ENCODE measurements around the gene EMILIN2. TPM values are rescaled to one million over a fixed set of nuclear protein-coding genes. Genes with fewer than 3 reads are reported as not detected.

The EMILIN2 gene
- total RNA-seq, 1 experiment from 2014 or later = 20.0 TPM

DNA sequence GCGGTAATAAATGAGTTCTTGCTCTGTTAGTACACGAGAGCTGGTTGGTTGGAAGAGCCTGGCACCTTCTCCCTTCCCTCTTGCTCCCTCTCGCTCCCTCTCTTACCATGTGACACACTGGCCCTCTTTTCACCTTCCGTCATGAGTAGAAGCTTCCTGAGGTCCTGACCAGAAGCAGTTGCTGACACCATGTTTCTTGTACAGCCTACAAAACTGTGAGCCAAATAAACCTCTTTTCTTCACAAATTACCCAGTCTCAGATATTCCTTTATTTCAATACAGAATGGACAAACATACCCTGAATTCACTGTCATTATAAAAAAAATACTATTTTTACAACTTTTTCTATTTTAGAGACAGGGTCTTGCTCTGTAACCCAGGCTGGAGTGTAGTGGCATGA lies 40.7 kb downstream of the EMILIN2 start:
- H3K9me3 ChIP-seq (ENCODE audit: control insufficient read depth, low read depth, low read length) = no peaks in the 10 kb centered on the region
- H3T11ph ChIP-seq (ENCODE audit: low read length) = no peak overlapping the region
- H2BK12ac ChIP-seq (ENCODE audit: insufficient read length, low read depth, low read length) = no peak overlapping the region
- H4K8ac ChIP-seq (replicated peaks; ENCODE audit: insufficient read length, low read depth, low read length) = no peak overlapping the region
- WGBS (ENCODE audit: extremely low coverage, insufficient read length, low lambda C conversion rate) = no CpG with 5 or more reads among the region's 4 CpGs
- H2BK15ac ChIP-seq (ENCODE audit: low read depth, low read length) = no peak overlapping the region
- no peak overlapping the region for H4K5ac ChIP-seq (ENCODE audit: insufficient read length, low read depth, low read length)
- no peak for DNase-seq
- Mint-ChIP-seq H3K36me3 (ENCODE audit: insufficient read depth in 1 of 3, low read depth in 3 of 3) (peaks cover 0 to 16% (median 7%) of the 10 kb centered on the region in 3 experiments; a peak in 6 of 7 replicates), H3K4me1 (peaks cover 7 to 16% of the 10 kb centered on the region in 2 experiments), H3K27ac (no peak overlapping the region), H3K9me3 (peaks cover 11 to 13% of the 10 kb centered on the region in 2 experiments), H3K4me3 (no peak overlapping the region), H3K27me3 (ENCODE audit: low read depth) (peaks cover 11% of the 10 kb centered on the region)
- no peaks in the 10 kb centered on the region for H3K27me3 ChIP-seq (ENCODE audit: insufficient read depth, low read length)
- no peak overlapping the region for H3K27ac ChIP-seq (ENCODE audit: insufficient read length, low read depth, low read length)
- no peak overlapping the region for H3K14ac ChIP-seq (ENCODE audit: insufficient read depth, low read length)
- H3K79me2 ChIP-seq (ENCODE audit: insufficient read depth, low read length) = no peaks in the 10 kb centered on the region
- peaks cover 2% of the 10 kb centered on the region for H3K23me2 ChIP-seq (ENCODE audit: insufficient read length, low read depth, low read length, poor library complexity, severe bottlenecking)
- no peak overlapping the region for H3K4ac ChIP-seq (ENCODE audit: low read depth, low read length)
- H4K20me1 ChIP-seq (ENCODE audit: control insufficient read depth, insufficient read depth, insufficient read length) = no peaks in the 10 kb centered on the region
- no peak overlapping the region for H3K4me2 ChIP-seq (ENCODE audit: insufficient read depth, insufficient read length, low read length)
- TF ChIP-seq, protein P1, sequence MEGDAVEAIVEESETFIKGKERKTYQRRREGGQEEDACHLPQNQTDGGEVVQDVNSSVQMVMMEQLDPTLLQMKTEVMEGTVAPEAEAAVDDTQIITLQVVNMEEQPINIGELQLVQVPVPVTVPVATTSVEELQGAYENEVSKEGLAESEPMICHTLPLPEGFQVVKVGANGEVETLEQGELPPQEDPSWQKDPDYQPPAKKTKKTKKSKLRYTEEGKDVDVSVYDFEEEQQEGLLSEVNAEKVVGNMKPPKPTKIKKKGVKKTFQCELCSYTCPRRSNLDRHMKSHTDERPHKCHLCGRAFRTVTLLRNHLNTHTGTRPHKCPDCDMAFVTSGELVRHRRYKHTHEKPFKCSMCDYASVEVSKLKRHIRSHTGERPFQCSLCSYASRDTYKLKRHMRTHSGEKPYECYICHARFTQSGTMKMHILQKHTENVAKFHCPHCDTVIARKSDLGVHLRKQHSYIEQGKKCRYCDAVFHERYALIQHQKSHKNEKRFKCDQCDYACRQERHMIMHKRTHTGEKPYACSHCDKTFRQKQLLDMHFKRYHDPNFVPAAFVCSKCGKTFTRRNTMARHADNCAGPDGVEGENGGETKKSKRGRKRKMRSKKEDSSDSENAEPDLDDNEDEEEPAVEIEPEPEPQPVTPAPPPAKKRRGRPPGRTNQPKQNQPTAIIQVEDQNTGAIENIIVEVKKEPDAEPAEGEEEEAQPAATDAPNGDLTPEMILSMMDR (conservative IDR thresholded peaks at IDR 0.05) = no peak
- no peak overlapping the region for H3K9ac ChIP-seq (ENCODE audit: extremely low read depth, insufficient read length, low read length)
- H3K56ac ChIP-seq (ENCODE audit: insufficient read length, low read depth, low read length) = no peak overlapping the region
- H2BK5ac ChIP-seq (ENCODE audit: insufficient read length, low read length) = no peak overlapping the region
- H2BK20ac ChIP-seq (ENCODE audit: low read depth, low read length, poor library complexity, severe bottlenecking) = no peak overlapping the region
- H3K79me1 ChIP-seq (ENCODE audit: insufficient read depth, low read depth, low read length, poor library complexity, severe bottlenecking) = no peaks in the 10 kb centered on the region
- no peak overlapping the region for H2AK5ac ChIP-seq (ENCODE audit: insufficient read length, low read length)
- no peaks in the 10 kb centered on the region; the same call in 1 of the 2 replicates for H3K4me1 ChIP-seq (ENCODE audit: insufficient read depth, low read length)
- no peak overlapping the region for H4K91ac ChIP-seq (ENCODE audit: insufficient read length, low read depth, low read length)
- H2BK120ac ChIP-seq (ENCODE audit: low read depth, low read length, poor library complexity, severe bottlenecking) = no peak overlapping the region
- no peak overlapping the region for H3K18ac ChIP-seq (ENCODE audit: insufficient read length, low read depth, low read length)
- no peak overlapping the region for H3K23ac ChIP-seq (ENCODE audit: insufficient read length, low read depth, low read length)
- no peak overlapping the region for H2AFZ ChIP-seq (ENCODE audit: low read length)
